GM12892 (cell line): ENCODE data around the gene VPS37D.
"Not testable (repeated sequence)": the region's sequence is repeated elsewhere in the genome, so short reads cannot be mapped to it uniquely, and the experiment has no call there.

Experiments
- DNase-seq: peaks from one replicate; pipeline ENCODE4 v3.0.0; 2011; ENCODE audit not compliant: insufficient read length
- FAIRE-seq: peaks from 2 replicates; lab custom pipeline; 2011; peaks lifted over from hg19 to GRCh38; lab: Jason Lieb, UNC
- POLR2A ChIP-seq: IDR thresholded peaks from 2 replicates; pipeline ENCODE4 v1.6.1; 2011; ENCODE audit warnings: low read depth, low read length, control low read depth
- POLR2AphosphoS5 ChIP-seq: IDR thresholded peaks from 2 replicates; pipeline ENCODE4 v1.6.1; 2011; ENCODE audit warnings: low read depth, low read length, control low read depth
- TAF1 ChIP-seq: IDR thresholded peaks from 2 replicates; pipeline ENCODE4 v1.6.1; 2011; ENCODE audit warnings: low read depth, mild to moderate bottlenecking, control low read depth, low read length, borderline replicate concordance

The VPS37D gene

GRCh38 chr7:73704640-73705550 is 37.3 kb downstream of the VPS37D start:
- no peak for FAIRE-seq
- TF ChIP-seq TAF1 (no peak), POLR2A (no peak), POLR2AphosphoS5 (no peak)
- DNase-seq: no peak

- FAIRE-seq (no peak), DNase-seq (no peak)
- no peak for TF ChIP-seq POLR2AphosphoS5
- TF ChIP-seq POLR2A: no peak
- TF ChIP-seq TAF1: no peak
Measured at GRCh38 chr7:73705551-73705920, 37.9 kb downstream of the VPS37D start.

DNA sequence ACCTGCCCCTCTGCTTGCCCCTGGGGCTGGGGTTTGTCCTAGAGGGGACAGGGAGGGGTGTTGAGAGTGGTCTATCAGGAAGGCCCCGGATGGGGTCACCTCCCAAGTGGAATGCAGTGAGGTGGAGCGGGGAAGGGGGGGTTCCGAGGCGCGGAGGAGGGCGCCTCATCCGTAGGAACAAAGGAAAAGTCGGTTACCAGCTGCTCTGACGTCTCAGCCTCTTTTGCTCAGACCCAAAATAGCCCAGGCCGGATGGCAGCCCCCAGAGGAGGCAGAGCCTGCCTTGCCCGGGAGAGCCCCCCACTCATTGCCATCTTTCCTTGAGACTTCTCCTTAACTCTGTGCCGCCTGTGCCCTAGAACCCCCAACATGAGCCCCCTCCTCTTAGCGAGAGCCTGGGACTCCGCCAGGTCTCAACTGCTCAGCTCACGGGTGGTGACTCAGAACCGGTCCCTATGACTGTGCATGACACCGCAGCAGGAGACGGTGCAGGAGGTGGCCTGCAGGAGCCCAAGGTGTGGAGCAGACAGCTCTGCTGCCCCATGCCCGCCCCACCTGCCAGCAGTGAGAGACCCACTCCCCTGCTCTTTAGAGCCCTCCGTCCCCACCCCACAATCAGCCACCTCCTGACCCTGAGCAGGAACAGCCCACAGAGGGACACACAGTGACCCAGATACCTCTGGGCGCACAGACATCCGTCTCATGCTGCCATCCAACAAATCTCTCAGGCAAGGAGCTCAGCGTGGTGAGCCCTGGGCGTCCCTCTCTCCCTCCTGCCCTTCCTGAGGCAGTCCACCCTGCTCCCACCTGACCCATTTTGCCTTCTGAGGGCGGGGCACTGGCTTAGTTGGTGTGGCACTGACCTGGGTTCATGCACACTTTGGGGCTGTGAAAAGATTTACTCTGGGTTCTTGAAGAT is 38.8 kb downstream of the VPS37D start:
- no peak for DNase-seq
- FAIRE-seq: no peak

DNA sequence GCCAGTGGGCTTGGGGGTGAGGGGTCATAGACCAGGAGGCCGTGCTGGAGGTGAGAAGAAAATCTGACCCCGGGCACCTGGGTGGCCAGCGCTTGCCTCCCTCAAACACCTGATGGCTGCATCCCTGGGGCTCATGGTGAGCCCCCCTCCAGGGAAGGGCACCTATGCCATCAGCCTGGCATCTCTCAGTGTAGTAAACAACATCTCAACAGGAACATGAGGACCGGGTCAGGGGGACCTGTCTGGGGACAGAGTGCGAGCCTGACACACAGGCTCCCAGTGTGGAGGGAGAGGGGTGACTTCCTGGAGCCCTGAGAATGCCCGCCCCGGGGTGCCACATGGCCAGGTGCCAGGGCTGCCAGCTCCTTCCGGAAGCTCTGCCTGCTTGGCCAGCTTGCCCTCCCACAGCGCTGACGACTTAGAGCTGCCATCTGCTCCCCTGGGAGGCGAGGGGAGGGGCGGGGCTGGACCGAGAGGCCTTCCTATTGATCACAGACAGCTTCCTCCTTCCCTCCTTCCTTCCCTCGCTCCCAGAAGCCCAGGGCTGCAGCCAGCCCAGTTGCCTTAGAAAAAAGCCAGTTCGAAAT is 39.5 kb downstream of the VPS37D start:
- TF ChIP-seq POLR2A (no peak), TAF1 (no peak), POLR2AphosphoS5 (no peak)
- FAIRE-seq (no peak), DNase-seq (no peak)

More for the DNA sequence above, 38.8 kb downstream of the VPS37D start:
- TF ChIP-seq TAF1 (no peak), POLR2AphosphoS5 (no peak), POLR2A (no peak)

- DNase-seq (no peak), FAIRE-seq (no peak)
- TF ChIP-seq POLR2A: no peak
- no peak for TF ChIP-seq POLR2AphosphoS5
- TF ChIP-seq TAF1: no peak
Measured at GRCh38 chr7:73708961-73709549, 41.4 kb downstream of the VPS37D start.

DNA sequence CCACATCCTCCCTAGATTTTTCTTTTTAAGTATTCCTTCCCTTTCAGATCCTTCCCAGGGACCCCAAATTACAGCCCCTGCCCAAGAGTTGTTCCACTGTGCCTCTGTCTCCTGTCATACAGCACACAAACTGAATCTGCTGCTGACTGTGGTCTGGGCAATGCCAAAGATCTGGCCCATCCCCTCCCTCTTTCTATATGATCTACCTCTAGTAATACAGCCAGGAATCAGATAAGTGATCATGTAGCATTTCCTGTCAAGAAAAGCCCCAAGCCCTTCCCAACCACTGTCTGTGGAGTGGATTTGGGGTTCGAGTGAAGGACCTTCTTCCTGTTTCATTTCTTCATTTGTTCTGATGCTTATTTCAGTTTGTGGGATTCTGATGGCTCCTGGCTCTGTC is 45.1 kb downstream of the VPS37D start:
- TF ChIP-seq TAF1: no peak
- TF ChIP-seq POLR2AphosphoS5: no peak
- no peak for TF ChIP-seq POLR2A
- no peak for DNase-seq
- FAIRE-seq: no peak

- DNase-seq, FAIRE-seq: not testable (repeated sequence)
Measured at GRCh38 chr7:73713319-73713718, 45.7 kb downstream of the VPS37D start.

GRCh38 chr7:73715648-73716317 is 48.2 kb downstream of the VPS37D start:
- FAIRE-seq: no peak
- DNase-seq: no peak
- no peak for TF ChIP-seq POLR2A
- TF ChIP-seq TAF1: no peak
- TF ChIP-seq POLR2AphosphoS5: no peak

GRCh38 chr7:73716318-73716890 is 48.8 kb downstream of the VPS37D start:
- no peak for DNase-seq
- FAIRE-seq: no peak
- TF ChIP-seq POLR2AphosphoS5 (no peak), POLR2A (no peak), TAF1 (no peak)

GRCh38 chr7:73717025-73717807 is 49.6 kb downstream of the VPS37D start:
- DNase-seq (no peak), FAIRE-seq (no peak)
- TF ChIP-seq POLR2A (no peak), POLR2AphosphoS5 (no peak), TAF1 (no peak)
